Measurements from ENCODE around the gene CERS6. TPM values are rescaled to one million over a fixed set of nuclear protein-coding genes. Genes with fewer than 3 reads are reported as not detected.
A peak's percentile ranks its signal among the peaks of the same experiment; 100 is the strongest.

Gene CERS6
- total RNA-seq, 1 experiment from 2014 or later, result 17.3 TPM

DNA sequence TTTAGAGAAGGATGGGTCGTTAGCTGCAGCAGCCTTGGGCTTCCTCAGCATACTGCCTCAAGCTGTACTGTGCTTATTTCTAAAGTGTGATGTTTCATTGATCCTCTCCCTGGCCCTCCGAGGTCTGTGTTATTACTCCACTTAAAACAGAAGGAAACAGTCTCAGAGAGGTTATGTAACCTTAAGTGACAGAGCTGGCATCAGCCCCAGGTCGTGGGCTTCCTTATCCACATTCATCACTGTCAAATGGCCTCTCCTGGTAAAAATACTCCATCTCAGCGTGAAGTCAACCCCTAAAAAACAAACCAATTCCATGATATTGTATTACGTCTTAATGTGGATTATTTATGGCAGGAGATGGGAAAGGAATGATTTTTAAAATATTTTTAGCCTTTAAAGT lies 193.0 kb downstream of the CERS6 start (continued):
- no peak for TF ChIP-seq E2F4 (CRISPR knock-in tag; IDR thresholded peaks at IDR 0.05; ENCODE audit: borderline replicate concordance, low read depth)
- TF ChIP-seq, protein P1, sequence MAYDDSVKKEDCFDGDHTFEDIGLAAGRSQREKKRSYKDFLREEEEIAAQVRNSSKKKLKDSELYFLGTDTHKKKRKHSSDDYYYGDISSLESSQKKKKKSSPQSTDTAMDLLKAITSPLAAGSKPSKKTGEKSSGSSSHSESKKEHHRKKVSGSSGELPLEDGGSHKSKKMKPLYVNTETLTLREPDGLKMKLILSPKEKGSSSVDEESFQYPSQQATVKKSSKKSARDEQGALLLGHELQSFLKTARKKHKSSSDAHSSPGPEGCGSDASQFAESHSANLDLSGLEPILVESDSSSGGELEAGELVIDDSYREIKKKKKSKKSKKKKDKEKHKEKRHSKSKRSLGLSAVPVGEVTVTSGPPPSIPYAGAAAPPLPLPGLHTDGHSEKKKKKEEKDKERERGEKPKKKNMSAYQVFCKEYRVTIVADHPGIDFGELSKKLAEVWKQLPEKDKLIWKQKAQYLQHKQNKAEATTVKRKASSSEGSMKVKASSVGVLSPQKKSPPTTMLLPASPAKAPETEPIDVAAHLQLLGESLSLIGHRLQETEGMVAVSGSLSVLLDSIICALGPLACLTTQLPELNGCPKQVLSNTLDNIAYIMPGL (CRISPR knock-in tag; IDR thresholded peaks at IDR 0.05), result no peak
- TF ChIP-seq, protein P2, sequence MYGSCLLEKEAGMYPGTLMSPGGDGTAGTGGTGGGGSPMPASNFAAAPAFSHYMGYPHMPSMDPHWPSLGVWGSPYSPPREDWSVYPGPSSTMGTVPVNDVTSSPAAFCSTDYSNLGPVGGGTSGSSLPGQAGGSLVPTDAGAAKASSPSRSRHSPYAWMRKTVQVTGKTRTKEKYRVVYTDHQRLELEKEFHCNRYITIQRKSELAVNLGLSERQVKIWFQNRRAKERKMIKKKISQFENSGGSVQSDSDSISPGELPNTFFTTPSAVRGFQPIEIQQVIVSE (CRISPR knock-in tag; IDR thresholded peaks at IDR 0.05; ENCODE audit: borderline replicate concordance), result no peak
- TF ChIP-seq, protein P3, sequence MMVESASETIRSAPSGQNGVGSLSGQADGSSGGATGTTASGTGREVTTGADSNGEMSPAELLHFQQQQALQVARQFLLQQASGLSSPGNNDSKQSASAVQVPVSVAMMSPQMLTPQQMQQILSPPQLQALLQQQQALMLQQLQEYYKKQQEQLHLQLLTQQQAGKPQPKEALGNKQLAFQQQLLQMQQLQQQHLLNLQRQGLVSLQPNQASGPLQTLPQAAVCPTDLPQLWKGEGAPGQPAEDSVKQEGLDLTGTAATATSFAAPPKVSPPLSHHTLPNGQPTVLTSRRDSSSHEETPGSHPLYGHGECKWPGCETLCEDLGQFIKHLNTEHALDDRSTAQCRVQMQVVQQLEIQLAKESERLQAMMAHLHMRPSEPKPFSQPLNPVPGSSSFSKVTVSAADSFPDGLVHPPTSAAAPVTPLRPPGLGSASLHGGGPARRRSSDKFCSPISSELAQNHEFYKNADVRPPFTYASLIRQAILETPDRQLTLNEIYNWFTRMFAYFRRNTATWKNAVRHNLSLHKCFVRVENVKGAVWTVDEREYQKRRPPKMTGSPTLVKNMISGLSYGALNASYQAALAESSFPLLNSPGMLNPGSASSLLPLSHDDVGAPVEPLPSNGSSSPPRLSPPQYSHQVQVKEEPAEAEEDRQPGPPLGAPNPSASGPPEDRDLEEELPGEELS (CRISPR knock-in tag; IDR thresholded peaks at IDR 0.05), result no peak

DNA sequence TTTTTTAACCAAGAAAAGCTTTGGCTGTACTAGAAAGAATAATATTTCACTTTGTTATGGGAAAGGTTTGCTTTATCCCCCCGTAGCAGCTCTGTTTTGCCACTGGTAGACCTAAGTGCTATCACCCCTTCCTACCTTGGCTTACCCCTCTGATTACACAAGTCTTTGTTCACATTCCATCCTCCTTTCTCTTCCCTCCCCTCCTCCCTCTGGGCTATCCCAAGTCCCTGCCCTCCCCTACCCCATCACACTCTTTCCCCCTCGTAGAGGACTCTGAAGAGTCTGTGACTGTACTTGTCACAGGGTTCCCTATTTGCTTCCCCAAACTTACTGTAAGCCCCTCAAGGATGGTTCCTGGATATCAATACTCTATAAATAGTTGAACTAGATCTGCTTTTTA lies 193.5 kb downstream of the CERS6 start:
- no peak overlapping the region for H3K27ac Mint-ChIP-seq
- H3K36me3 Mint-ChIP-seq, result no peaks in the 10 kb centered on the region; the same call in 1 of the 2 replicates
- ChIA-PET CTCF (no interaction called here), POLR2A (no interaction called here)
- H3K4me1 Mint-ChIP-seq, result peaks cover 14% of the 10 kb centered on the region
- peaks cover 4% of the 10 kb centered on the region for H3K9me3 Mint-ChIP-seq
- DNase-seq (ENCODE audit: low spot score) (no peak), ATAC-seq (peak; percentile 92)
- no peak for TF ChIP-seq ZNF138 (CRISPR knock-in tag; conservative IDR thresholded peaks at IDR 0.05)
- TF ChIP-seq MXD4 (CRISPR knock-in tag; IDR thresholded peaks at IDR 0.05; ENCODE audit: borderline replicate concordance), result no peak
- no peak for TF ChIP-seq SMAD4 (CRISPR knock-in tag; IDR thresholded peaks at IDR 0.05)
- no peak for TF ChIP-seq OVOL2 (CRISPR knock-in tag; IDR thresholded peaks at IDR 0.05; ENCODE audit: borderline replicate concordance)
- no peak for TF ChIP-seq ZNF263 (CRISPR knock-in tag; IDR thresholded peaks at IDR 0.05; ENCODE audit: low read depth)
- TF ChIP-seq E2F4 (CRISPR knock-in tag; IDR thresholded peaks at IDR 0.05; ENCODE audit: borderline replicate concordance, low read depth), result no peak
- no peak for TF ChIP-seq NR1H2 (CRISPR knock-in tag; IDR thresholded peaks at IDR 0.05)
- TF ChIP-seq MAX (CRISPR knock-in tag; IDR thresholded peaks at IDR 0.05), result no peak
- TF ChIP-seq TP53 (CRISPR knock-in tag; IDR thresholded peaks at IDR 0.05), result no peak
- no peak for TF ChIP-seq ATF3 (CRISPR knock-in tag; conservative IDR thresholded peaks at IDR 0.05)
- no peak for TF ChIP-seq ZNF416 (CRISPR knock-in tag; IDR thresholded peaks at IDR 0.05)
- TF ChIP-seq CREB1 (CRISPR knock-in tag; IDR thresholded peaks at IDR 0.05), result no peak
- no peak for TF ChIP-seq FOXP1 (CRISPR knock-in tag; IDR thresholded peaks at IDR 0.05; ENCODE audit: borderline replicate concordance)
- TF ChIP-seq ZNF121 (CRISPR knock-in tag; IDR thresholded peaks at IDR 0.05), result no peak
- TF ChIP-seq ZNF317 (CRISPR knock-in tag; IDR thresholded peaks at IDR 0.05; ENCODE audit: borderline replicate concordance, low read depth), result no peak
- no peak for TF ChIP-seq ZSCAN18 (CRISPR knock-in tag; IDR thresholded peaks at IDR 0.05)
- no peak for TF ChIP-seq GRHL2 (CRISPR knock-in tag; IDR thresholded peaks at IDR 0.05; ENCODE audit: insufficient replicate concordance, severe bottlenecking)
- no peak overlapping the region for H3K4me3 Mint-ChIP-seq
- H3K27me3 Mint-ChIP-seq (ENCODE audit: low read depth), result no peaks in the 10 kb centered on the region

All from WTC11 (cell line).